Brain microvascular endothelial cell (primary cell): ENCODE results near the gene BCL6B.

Source experiments
- DNase-seq: peaks from one replicate; pipeline ENCODE4 v3.0.0-alpha.2; 2020
- H3K27ac ChIP-seq: fragments of 250-450 bp; sonication (Bioruptor Pico); 2 replicates; pipeline ENCODE4 v1.5.1; 2020; ENCODE audit warnings: mild to moderate bottlenecking, moderate library complexity
- H3K27me3 ChIP-seq: fragments of 250-450 bp; sonication (Bioruptor Pico); replicated peaks from 2 replicates; pipeline ENCODE4 v1.5.1; 2020; ENCODE audit warnings: mild to moderate bottlenecking
- H3K36me3 ChIP-seq: fragments of 250-450 bp; sonication (Bioruptor Pico); replicated peaks from 2 replicates; pipeline ENCODE4 v1.5.1; 2020; ENCODE audit warnings: mild to moderate bottlenecking
- H3K4me3 ChIP-seq: 2 replicates; pipeline ENCODE4 v1.5.1; 2011; ENCODE audit warnings: low read depth, mild to moderate bottlenecking, control low read depth, low read length, moderate library complexity
- in situ Hi-C: cut with HindIII; loops from 2 replicates; pipeline ENCODE4 v1.10.0; 2017; ENCODE audit warnings: low sequenced_read_pairs, low pct_ligation_motif_present
- TF ChIP-seq, protein P1 (sequence below): IDR thresholded peaks from 2 replicates; pipeline ENCODE4 v1.5.1; 2011; ENCODE audit warnings: low read depth, mild to moderate bottlenecking, moderate library complexity, low read length, control low read depth, inconsistent platforms; ENCODE audit errors: missing control alignments

BCL6B gene

DNA sequence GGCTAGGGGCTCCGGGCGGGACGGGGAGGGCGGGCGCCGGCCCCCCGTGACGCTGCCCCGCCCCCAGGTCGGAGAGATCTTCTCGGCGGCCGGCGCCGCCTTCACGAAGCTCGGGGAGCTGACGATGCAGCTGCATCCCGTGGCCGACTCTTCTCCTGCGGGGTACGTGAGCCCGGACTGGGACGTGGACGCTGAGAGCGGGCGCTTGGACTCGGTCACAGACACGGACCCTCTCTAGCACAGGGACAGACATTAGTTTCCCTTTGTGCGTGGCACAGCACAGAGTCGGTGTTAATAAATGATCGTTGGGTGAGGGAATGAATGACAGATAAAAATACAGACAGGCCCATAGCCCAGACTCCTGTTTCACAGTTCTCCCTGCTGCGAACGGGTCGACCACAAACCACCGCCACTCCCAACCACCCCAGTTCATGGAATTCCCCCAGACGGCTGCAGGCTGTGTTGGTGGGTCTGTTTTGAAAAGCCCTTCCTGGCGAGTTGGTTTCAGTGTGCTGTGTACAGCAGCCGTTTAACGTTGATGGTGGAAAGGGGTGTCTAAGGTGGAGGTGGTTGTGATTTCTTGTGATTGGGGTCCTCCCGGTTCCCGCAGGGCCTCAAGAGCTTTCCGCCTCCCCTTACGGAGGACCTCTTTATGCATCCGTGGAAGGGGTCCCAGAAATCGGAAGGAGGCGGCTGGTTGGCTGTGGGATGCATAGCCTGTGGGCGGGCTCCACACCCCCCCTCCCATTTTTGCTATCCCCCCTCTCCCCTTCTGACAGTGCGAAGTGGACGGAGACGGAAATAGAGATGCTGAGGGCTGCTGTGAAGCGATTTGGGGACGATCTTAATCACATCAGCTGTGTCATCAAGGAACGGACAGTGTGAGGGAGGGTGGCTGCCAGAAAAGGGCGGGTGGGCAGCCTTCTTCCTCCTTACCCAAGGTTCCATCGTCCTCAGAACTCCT, 7.6 kb upstream of the BCL6B start:
- no peaks in the 10 kb centered on the region for H3K36me3 ChIP-seq
- TF ChIP-seq, protein P1, sequence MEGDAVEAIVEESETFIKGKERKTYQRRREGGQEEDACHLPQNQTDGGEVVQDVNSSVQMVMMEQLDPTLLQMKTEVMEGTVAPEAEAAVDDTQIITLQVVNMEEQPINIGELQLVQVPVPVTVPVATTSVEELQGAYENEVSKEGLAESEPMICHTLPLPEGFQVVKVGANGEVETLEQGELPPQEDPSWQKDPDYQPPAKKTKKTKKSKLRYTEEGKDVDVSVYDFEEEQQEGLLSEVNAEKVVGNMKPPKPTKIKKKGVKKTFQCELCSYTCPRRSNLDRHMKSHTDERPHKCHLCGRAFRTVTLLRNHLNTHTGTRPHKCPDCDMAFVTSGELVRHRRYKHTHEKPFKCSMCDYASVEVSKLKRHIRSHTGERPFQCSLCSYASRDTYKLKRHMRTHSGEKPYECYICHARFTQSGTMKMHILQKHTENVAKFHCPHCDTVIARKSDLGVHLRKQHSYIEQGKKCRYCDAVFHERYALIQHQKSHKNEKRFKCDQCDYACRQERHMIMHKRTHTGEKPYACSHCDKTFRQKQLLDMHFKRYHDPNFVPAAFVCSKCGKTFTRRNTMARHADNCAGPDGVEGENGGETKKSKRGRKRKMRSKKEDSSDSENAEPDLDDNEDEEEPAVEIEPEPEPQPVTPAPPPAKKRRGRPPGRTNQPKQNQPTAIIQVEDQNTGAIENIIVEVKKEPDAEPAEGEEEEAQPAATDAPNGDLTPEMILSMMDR = no peak
- H3K4me3 ChIP-seq = peak overlapping the region; percentile 96
- DNase-seq = peak; percentile 78
- peak overlapping the region; percentile 100 for H3K27ac ChIP-seq
- in situ Hi-C loops = no loop called here
- H3K27me3 ChIP-seq = no peaks in the 10 kb centered on the region

DNA sequence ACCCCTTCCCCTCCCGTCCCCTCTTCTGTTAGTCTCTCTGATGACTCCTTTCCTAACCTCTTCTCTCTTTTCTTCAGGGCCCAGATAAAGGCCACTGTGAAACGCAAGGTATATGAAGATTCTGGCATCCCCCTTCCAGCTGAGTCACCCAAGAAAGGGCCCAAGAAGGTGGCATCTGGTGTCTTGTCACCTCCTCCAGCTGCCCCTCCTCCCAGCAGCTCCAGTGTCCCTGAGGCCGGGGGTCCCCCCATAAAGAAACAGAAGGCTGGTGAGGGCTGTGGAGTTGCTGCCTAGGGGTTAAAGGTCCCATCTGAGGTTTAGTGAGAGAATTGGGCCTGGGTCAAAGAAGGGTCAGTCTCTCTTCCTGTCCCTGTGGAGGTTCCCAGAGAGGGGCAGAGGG, 6.4 kb upstream of the BCL6B start:
- TF ChIP-seq, protein P1 = no peak
- Histone ChIP-seq H3K27ac (no peak overlapping the region), H3K36me3 (no peaks in the 10 kb centered on the region), H3K4me3 (no peak overlapping the region), H3K27me3 (no peaks in the 10 kb centered on the region)
- DNase-seq = no peak
- in situ Hi-C loops = no loop called here

DNA sequence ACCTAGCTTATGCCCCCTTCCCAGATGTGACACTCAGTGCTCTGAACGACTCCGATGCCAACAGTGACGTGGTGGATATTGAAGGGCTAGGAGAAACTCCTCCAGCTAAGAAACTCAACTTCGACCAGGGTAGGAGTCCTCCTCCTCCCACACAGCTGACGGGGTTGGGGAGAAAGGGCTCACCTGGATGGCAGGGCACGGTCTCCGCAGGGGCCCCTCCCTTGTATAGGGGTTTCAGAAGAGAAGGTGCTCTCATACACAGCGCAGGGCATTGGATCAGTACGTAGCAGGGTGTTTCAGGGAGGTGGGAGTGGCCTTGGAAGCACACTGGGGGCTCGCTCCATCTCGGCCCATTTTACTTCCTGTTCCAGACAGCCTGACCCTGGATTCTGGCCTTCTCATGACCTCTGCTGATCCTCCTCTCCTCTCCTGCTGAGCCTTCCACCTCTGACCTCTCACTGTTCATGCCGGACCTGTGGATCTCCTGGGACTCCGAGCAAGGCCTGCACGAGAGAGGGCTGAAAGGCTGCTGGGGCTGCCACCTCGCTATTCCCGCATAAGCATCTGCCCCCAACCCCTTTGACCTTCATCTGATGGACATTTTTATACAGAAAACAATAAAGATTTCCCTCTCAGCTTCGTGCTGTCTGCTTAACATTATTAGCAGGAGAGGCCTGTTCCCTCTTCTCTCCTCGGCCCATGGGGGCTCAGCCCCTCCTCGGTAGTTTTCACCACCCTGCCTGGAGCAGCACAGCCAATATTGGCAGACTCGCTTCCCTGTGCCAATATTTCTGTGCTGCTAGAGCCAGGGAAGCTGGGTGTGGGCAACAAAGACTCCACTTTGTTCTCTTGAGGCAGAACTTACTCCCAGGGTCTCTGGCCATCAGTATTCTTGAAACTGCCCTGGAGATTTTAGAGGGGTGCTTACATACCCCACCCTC, 5.7 kb upstream of the BCL6B start:
- H3K4me3 ChIP-seq = no peak overlapping the region
- H3K36me3 ChIP-seq = no peaks in the 10 kb centered on the region
- H3K27me3 ChIP-seq = no peaks in the 10 kb centered on the region
- H3K27ac ChIP-seq = no peak overlapping the region
- in situ Hi-C loops = no loop called here
- no peak for DNase-seq
- TF ChIP-seq, protein P1 = no peak

DNA sequence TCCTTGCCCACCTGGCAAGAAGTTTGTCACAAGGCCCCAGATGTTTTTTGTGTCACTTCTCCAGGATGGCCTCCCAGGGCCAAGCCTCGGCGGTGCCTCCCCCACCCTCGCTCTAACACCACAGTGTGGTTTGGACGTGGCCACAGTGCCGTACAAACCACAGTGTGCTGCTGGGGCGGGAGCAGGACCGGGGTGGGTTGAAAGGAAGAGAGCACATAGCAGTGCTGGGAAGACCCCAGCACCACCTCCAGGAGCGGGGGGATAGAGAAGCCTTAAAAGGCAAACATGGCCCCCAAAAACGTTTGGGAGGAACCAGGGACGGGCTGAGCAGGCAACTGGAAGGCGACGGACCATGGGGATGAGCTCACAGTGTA, 5.0 kb upstream of the BCL6B start:
- TF ChIP-seq, protein P1 = no peak
- no peak for DNase-seq
- no peaks in the 10 kb centered on the region for H3K27me3 ChIP-seq
- no peak overlapping the region for H3K27ac ChIP-seq
- H3K36me3 ChIP-seq = no peaks in the 10 kb centered on the region
- H3K4me3 ChIP-seq = no peak overlapping the region
- in situ Hi-C loops = no loop called here

DNA sequence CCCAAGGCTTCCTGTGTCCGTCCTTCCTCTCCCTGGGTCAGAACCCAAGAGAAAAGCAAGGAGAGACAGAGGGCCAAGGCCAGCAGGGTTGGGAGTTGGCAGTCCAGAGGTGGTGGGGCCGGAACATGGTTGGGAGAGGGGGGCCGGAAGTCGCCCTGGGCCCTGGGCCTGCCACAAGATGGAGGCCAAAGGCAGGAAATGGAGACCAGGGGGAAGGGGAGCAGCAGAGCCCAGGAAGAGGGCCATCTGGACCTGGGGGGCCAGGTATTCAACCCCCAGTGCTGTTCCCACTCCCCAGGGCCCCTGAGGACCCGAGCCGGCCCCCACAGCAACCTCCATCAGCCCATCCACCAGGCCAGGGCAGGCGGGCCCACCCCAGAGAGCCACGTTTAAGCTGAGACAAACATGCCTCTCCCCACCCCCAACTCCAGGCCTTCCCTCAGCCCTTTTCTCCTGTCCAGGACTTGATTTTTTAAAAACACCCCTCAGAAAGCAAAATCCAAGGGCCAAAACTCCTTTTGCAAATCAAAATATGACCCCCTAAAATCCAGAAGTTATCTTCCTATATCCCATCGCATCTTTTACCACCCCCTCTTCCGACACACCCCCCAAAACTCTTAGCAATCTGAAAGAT, 4.4 kb upstream of the BCL6B start:
- Histone ChIP-seq H3K4me3 (no peak overlapping the region), H3K36me3 (no peaks in the 10 kb centered on the region), H3K27ac (no peak overlapping the region), H3K27me3 (no peaks in the 10 kb centered on the region)
- no peak for DNase-seq
- in situ Hi-C loops = no loop called here
- TF ChIP-seq, protein P1 = no peak
